H1 (cell line): ENCODE data around the gene PARD6A. TPM values are rescaled to one million over a fixed set of nuclear protein-coding genes. Genes with fewer than 3 reads are reported as not detected.

Source experiments
- CBX5 ChIP-seq: fragments of 300-800, 300-1000 bp; sonication (generic); IDR thresholded peaks from 2 replicates; pipeline ENCODE4 v1.7.1; 2016; ENCODE audit warnings: antibody characterized with exemption, low read length, low read depth
- CEBPB ChIP-seq: IDR thresholded peaks from 2 replicates; pipeline ENCODE4 v1.6.1; 2012; ENCODE audit warnings: low read depth, low read length
- E2F6 ChIP-seq: IDR thresholded peaks from 2 replicates; pipeline ENCODE4 v1.6.1; 2012; ENCODE audit warnings: inconsistent platforms
- FOSL1 ChIP-seq: IDR thresholded peaks from 2 replicates; pipeline ENCODE4 v1.6.1; 2011; ENCODE audit warnings: mild to moderate bottlenecking, low read depth, low read length, moderate library complexity; ENCODE audit not compliant: insufficient read depth
- KDM4A ChIP-seq: IDR thresholded peaks from one replicate; pipeline ENCODE4 v1.7.1; 2012; ENCODE audit warnings: low read depth, mild to moderate bottlenecking, moderate library complexity, low read length, inconsistent platforms; ENCODE audit not compliant: severe bottlenecking
- TEAD4 ChIP-seq: IDR thresholded peaks from 2 replicates; pipeline ENCODE4 v1.6.1; 2012; ENCODE audit warnings: low read depth, low read length, inconsistent platforms, mixed read lengths
- polyA plus RNA-seq, 7 experiments: library from polyadenylated mRNA; depleted of rRNA in 3 of 7; stranded (reverse) in 5 of 7; unstranded in 2 of 7; fragments of >200 nt in 5 of 7; fragments of 200-250 nt in 2 of 7; gene quantifications; 1 replicate in 5 of 7; 2 replicates in 1 of 7; 4 replicates in 1 of 7; pipeline versions ENCODE4 v1.2.1 to v1.2.3, GENCODE V29; 2011 to 2013; ENCODE audit warnings: missing spikeins in 2 of 7, mixed read lengths in 2 of 7
- total RNA-seq: library from RNA; stranded (reverse); fragmentation: NEBNext Ultra II Directional; extraction: Animal tissue kit (Norgen Biotek cat#: 25700); gene quantifications from 2 replicates; pipeline ENCODE4 v1.2.1, GENCODE V29; 2021

Gene PARD6A
- total and polyA plus RNA-seq, 2 of the 8 experiments (the other 6 are each of a cell fraction or from before 2014, with no cell fraction given), result 15.1 to 21.8 TPM

DNA sequence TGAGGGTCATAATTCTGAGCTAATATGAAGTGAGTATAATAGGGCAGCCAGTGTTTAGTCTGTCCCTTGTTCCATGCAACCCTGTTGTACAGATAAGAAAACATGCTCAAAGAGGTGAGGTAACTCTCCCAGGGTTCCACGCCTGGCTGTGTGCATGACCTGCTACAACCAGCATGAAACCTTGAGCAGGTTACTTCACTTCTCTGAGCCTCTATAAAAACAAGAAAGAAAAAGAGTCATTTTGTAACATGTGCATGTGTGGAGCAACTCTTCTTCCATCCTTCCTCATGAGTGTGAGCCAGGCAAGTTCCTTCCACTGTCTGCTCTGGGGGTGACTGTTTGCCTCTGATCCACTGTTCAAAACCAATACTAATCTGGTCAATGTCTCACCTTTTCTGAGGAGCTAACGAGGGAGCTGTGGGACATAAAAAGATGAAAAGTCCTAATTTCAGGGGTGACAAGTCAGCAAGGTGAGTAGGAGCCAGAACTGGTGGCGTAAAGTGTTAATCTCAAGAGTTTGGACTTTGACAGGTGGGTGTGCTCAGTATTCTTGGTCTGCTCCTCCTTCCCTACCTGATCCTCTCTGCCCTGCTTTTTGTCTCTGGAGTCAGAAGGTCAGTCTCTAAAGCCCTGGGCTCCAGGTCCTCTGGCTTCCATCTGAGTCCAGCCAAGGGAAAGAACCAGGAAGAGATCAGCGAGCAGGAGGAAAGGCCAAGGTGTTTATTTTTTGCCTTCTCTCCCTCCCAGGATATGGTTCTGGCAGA is 36.8 kb downstream of the PARD6A start (continued):
- TF ChIP-seq E2F6 (no peak), KDM4A (no peak), FOSL1 (no peak), CBX5 (no peak), CEBPB (no peak), TEAD4 (no peak)
